WTC11 (cell line): ENCODE data around the gene OR6N1. TPM values are rescaled to one million over a fixed set of nuclear protein-coding genes. Genes with fewer than 3 reads are reported as not detected.

Experiments
- ATAC-seq: fragments of 200-7000 bp; cut with Tn5 transposase; 2 replicates; pipeline ENCODE4 v1.10.0; 2021; ENCODE audit warnings: mild to moderate bottlenecking, moderate library complexity
- CTCF ChIA-PET: fragments of 300-600 bp; sonication (Branson Sonifier 250); formaldehyde crosslinking; loops from one replicate; lab custom pipeline; 2021; ENCODE audit warnings: antibody characterized with exemption; lab: Charles Lee
- POLR2A ChIA-PET: fragments of 350-600 bp; sonication (Branson Sonifier 250); formaldehyde crosslinking; loops from one replicate; lab custom pipeline; 2021; ENCODE audit warnings: antibody characterized with exemption; lab: Charles Lee
- DNase-seq: peaks from one replicate; pipeline ENCODE4 v3.0.0; 2021; ENCODE audit warnings: low spot score
- H3K27ac Mint-ChIP-seq: 2 replicates; pipeline ENCODE4 v1.8.0; 2021; ENCODE audit warnings: mixed read lengths
- H3K27me3 Mint-ChIP-seq: 2 replicates; pipeline ENCODE4 v1.8.0; 2021; ENCODE audit warnings: low read depth, mild to moderate bottlenecking, moderate library complexity, mixed read lengths
- H3K36me3 Mint-ChIP-seq: 2 replicates; pipeline ENCODE4 v1.8.0; 2021; ENCODE audit warnings: mixed read lengths
- H3K4me1 Mint-ChIP-seq: 2 replicates; pipeline ENCODE4 v1.8.0; 2022; ENCODE audit warnings: mixed read lengths
- H3K4me3 Mint-ChIP-seq: 2 replicates; pipeline ENCODE4 v1.8.0; 2021; ENCODE audit warnings: mild to moderate bottlenecking, moderate library complexity, mixed read lengths
- H3K9me3 Mint-ChIP-seq: 2 replicates; pipeline ENCODE4 v1.8.0; 2021; ENCODE audit warnings: mixed read lengths
- ATF3 ChIP-seq: sonication (generic); formaldehyde crosslinking; conservative IDR thresholded peaks from 2 replicates; pipeline ENCODE4 v1.8.1; 2022; ENCODE audit warnings: mild to moderate bottlenecking, missing genetic modification reagents
- CBFB ChIP-seq: sonication (generic); formaldehyde crosslinking; IDR thresholded peaks from 2 replicates; pipeline ENCODE4 v1.8.1; 2022; ENCODE audit warnings: mild to moderate bottlenecking, low read depth, missing genetic modification reagents
- CDX4 ChIP-seq: fragments of 250-450 bp; sonication (Bioruptor Pico); IDR thresholded peaks from 2 replicates; pipeline ENCODE4 v1.9.0; 2021; ENCODE audit warnings: moderate library complexity, mild to moderate bottlenecking, inconsistent platforms, borderline replicate concordance
- CREB1 ChIP-seq: sonication (generic); formaldehyde crosslinking; IDR thresholded peaks from 2 replicates; pipeline ENCODE4 v1.8.0; 2023; ENCODE audit warnings: mild to moderate bottlenecking, missing genetic modification reagents
- ETV6 ChIP-seq: sonication (generic); formaldehyde crosslinking; IDR thresholded peaks from 2 replicates; pipeline ENCODE4 v1.8.1; 2022; ENCODE audit warnings: mild to moderate bottlenecking, missing genetic modification reagents
- FOXK1 ChIP-seq: sonication (generic); formaldehyde crosslinking; IDR thresholded peaks from 2 replicates; pipeline ENCODE4 v1.8.0; 2022; ENCODE audit warnings: mild to moderate bottlenecking, moderate library complexity, missing genetic modification reagents
- HMGA2 ChIP-seq: fragments of 250-450 bp; sonication (Bioruptor Pico); IDR thresholded peaks from 2 replicates; pipeline ENCODE4 v1.4.0; 2021; ENCODE audit warnings: mild to moderate bottlenecking, moderate library complexity
- JAZF1 ChIP-seq: fragments of 250-450 bp; sonication (Bioruptor Pico); IDR thresholded peaks from 2 replicates; pipeline ENCODE4 v1.9.0; 2021; ENCODE audit warnings: moderate library complexity, mild to moderate bottlenecking, inconsistent platforms
- JUN ChIP-seq: sonication (generic); formaldehyde crosslinking; IDR thresholded peaks from 2 replicates; pipeline ENCODE4 v1.8.0; 2023; ENCODE audit warnings: mild to moderate bottlenecking, missing genetic modification reagents
- MAX ChIP-seq: sonication (generic); formaldehyde crosslinking; IDR thresholded peaks from 2 replicates; pipeline ENCODE4 v1.8.0; 2022; ENCODE audit warnings: mild to moderate bottlenecking, missing genetic modification reagents
- NR3C1 ChIP-seq: sonication (generic); formaldehyde crosslinking; conservative IDR thresholded peaks from 2 replicates; pipeline ENCODE4 v1.8.1; 2023; ENCODE audit warnings: low read depth, mild to moderate bottlenecking, missing genetic modification reagents
- PRDM15 ChIP-seq: sonication (generic); formaldehyde crosslinking; IDR thresholded peaks from 2 replicates; pipeline ENCODE4 v1.8.0; 2022; ENCODE audit warnings: missing genetic modification reagents
- SOX15 ChIP-seq: fragments of 250-450 bp; sonication (Bioruptor Pico); IDR thresholded peaks from 2 replicates; pipeline ENCODE4 v1.9.0; 2021; ENCODE audit warnings: mild to moderate bottlenecking
- TCF7 ChIP-seq: sonication (generic); formaldehyde crosslinking; IDR thresholded peaks from 2 replicates; pipeline ENCODE4 v1.8.0; 2022; ENCODE audit warnings: mild to moderate bottlenecking, low read depth, missing genetic modification reagents, moderate library complexity
- TEAD1 ChIP-seq: sonication (generic); formaldehyde crosslinking; IDR thresholded peaks from 2 replicates; pipeline ENCODE4 v1.8.0; 2022; ENCODE audit warnings: mild to moderate bottlenecking, missing genetic modification reagents
- ZBTB43 ChIP-seq: sonication (generic); formaldehyde crosslinking; IDR thresholded peaks from 2 replicates; pipeline ENCODE4 v1.8.1; 2023; ENCODE audit warnings: mild to moderate bottlenecking, missing genetic modification reagents
- ZNF219 ChIP-seq: sonication (generic); formaldehyde crosslinking; IDR thresholded peaks from 2 replicates; pipeline ENCODE4 v1.8.0; 2023; ENCODE audit warnings: missing genetic modification reagents, mild to moderate bottlenecking, borderline replicate concordance
- ZNF281 ChIP-seq: sonication (generic); formaldehyde crosslinking; IDR thresholded peaks from 2 replicates; pipeline ENCODE4 v1.8.0; 2023; ENCODE audit warnings: mild to moderate bottlenecking, missing genetic modification reagents
- ZNF423 ChIP-seq: fragments of 250-450 bp; sonication (Bioruptor Pico); IDR thresholded peaks from 2 replicates; pipeline ENCODE4 v2.1.2; 2022; ENCODE audit warnings: mild to moderate bottlenecking, moderate library complexity
- ZNF425 ChIP-seq: fragments of 250-450 bp; sonication (Bioruptor Pico); conservative IDR thresholded peaks from 2 replicates; pipeline ENCODE4 v1.9.0; 2021; ENCODE audit warnings: mild to moderate bottlenecking
- ZNF532 ChIP-seq: fragments of 250-450 bp; sonication (Bioruptor Pico); IDR thresholded peaks from 2 replicates; pipeline ENCODE4 v1.9.0; 2021; ENCODE audit warnings: mild to moderate bottlenecking, borderline replicate concordance
- total RNA-seq: library from RNA; stranded (reverse); gene quantifications from 3 replicates; pipeline ENCODE4 v1.2.3, GENCODE V29; 2021

OR6N1 gene
- total RNA-seq, 1 experiment from 2014 or later = not detected

- ATAC-seq = no peak
- Mint-ChIP-seq H3K4me1 (no peaks in the 10 kb centered on the region), H3K27me3 (no peaks in the 10 kb centered on the region), H3K9me3 (peaks cover 24% of the 10 kb centered on the region)
- no peak for TF ChIP-seq HMGA2 (CRISPR knock-in tag)
- TF ChIP-seq ZNF219 = no peak
- no peak for TF ChIP-seq JUN
- TF ChIP-seq, all 79 proteins: peak for 0
- no peak overlapping the region for H3K4me3 Mint-ChIP-seq
- CTCF ChIA-PET = no interaction called here
- H3K27ac Mint-ChIP-seq = no peak overlapping the region
- POLR2A ChIA-PET = no interaction called here
- no peak for DNase-seq
- no peaks in the 10 kb centered on the region for H3K36me3 Mint-ChIP-seq
These were observed 46.6 kb upstream of the OR6N1 start for GRCh38 chr1:158818560-158818959.

GRCh38 chr1:158814970-158815369 lies 43.0 kb upstream of the OR6N1 start:
- no peaks in the 10 kb centered on the region for H3K36me3 Mint-ChIP-seq
- TF ChIP-seq ZNF425 (CRISPR knock-in tag) = no peak
- no peak for TF ChIP-seq SOX15 (CRISPR knock-in tag)
- TF ChIP-seq NR3C1 = no peak
- TF ChIP-seq CREB1 (CRISPR knock-in tag) = no peak
- no peak for TF ChIP-seq CBFB
- TF ChIP-seq TCF7 (CRISPR knock-in tag) = no peak
- no peak for TF ChIP-seq ZBTB43
- TF ChIP-seq FOXK1 (CRISPR knock-in tag) = no peak
- TF ChIP-seq ATF3 (CRISPR knock-in tag) = no peak
- TF ChIP-seq PRDM15 (CRISPR knock-in tag) = no peak
- TF ChIP-seq MAX (CRISPR knock-in tag) = no peak
- no peak for TF ChIP-seq CDX4 (CRISPR knock-in tag)
- TF ChIP-seq ETV6 (CRISPR knock-in tag) = no peak
- no peak for TF ChIP-seq TEAD1 (CRISPR knock-in tag)
- no peak for TF ChIP-seq JAZF1 (CRISPR knock-in tag)
- no peak for TF ChIP-seq ZNF532 (CRISPR knock-in tag)
- TF ChIP-seq ZNF281 (CRISPR knock-in tag) = no peak
- no peak for TF ChIP-seq ZNF423 (CRISPR knock-in tag)

More at GRCh38 chr1:158814970-158815369, 43.0 kb upstream of the OR6N1 start:
- DNase-seq (no peak), ATAC-seq (no peak)
- Mint-ChIP-seq H3K4me1 (no peaks in the 10 kb centered on the region), H3K27me3 (peaks cover 3% of the 10 kb centered on the region; the same call in 1 of the 2 replicates), H3K4me3 (no peak overlapping the region), H3K27ac (no peak overlapping the region), H3K9me3 (0 out of 2 replicates have a peak, but pooled peaks cover 8% of the 10 kb centered on the region)
- CTCF ChIA-PET = no interaction called here
- POLR2A ChIA-PET = no interaction called here
